Activated T-cell treated with anti-CD3 and anti-CD28 coated beads for 48 hours (primary cell): ENCODE measurements around the gene KMT2C.
"Not testable (repeated sequence)": the region's sequence is repeated elsewhere in the genome, so short reads cannot be mapped to it uniquely, and the experiment has no call there.

Source experiments
- DNase-seq: peaks from one replicate; pipeline ENCODE4 v3.0.0-alpha.2; 2020; ENCODE audit warnings: low read depth

KMT2C gene

DNA sequence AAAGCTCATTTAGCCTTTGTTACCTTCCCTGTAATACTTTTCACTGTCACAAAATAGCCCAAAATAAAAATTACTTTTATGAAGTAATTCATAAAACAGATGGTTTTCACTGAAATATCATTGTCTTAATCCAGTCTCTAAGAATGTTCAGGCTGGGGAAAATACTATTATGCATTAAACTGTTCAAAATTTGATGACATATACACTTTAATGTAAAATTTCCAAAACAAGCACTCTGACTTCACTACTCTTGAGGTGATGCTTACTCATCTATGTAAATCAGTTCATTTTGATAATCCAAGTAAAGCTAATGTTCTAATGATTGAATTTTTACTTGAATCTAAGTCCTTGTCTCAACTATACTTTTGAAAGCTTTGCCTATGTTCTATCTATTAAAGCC, 127.9 kb downstream of the KMT2C start:
- no peak for DNase-seq

DNA sequence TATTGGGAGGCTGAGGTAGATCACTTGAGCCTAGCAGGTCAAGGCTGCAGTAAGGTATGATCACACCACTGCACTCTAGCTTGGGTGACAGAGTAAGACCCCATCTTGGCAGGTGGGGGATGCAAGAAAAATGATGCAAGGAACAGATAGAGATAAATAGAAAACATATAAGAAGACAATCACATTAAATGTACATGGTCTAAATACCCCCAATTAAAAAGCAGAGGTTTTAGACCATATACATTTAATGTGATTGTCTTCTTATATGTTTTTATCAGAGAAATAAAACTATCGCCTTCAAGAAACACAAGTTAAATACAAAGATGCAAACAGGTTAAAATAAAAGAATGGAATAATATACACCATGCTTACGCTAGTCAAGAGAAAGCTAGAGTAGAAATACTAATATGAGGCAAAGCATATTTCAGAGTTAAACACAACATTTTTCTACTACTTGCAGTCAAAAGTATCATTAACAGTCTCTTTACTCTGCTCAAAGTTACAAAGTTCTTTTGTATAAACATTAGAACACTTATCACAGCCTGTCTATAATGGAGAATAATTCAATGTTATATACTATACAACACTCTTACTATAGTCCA, 136.2 kb downstream of the KMT2C start:
- DNase-seq: not testable (repeated sequence)

DNA sequence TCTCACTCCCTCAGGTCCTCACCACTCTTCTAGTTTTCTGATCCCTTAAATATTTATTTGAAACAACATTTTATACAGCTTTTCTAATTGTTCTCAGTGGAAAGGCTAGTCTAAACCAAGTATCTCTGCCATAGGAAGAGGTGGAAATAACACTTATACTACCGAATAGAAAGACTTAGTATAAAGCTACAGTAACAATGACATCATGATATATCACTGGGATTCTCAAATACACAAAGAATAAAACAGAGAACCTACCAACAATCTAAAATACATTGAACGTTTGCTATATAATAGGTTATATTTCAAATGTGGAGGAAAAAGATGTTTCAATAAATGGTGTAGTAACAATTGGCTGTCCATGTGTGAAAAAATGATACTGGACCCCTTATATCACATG, 142.9 kb downstream of the KMT2C start:
- DNase-seq: no peak

DNA sequence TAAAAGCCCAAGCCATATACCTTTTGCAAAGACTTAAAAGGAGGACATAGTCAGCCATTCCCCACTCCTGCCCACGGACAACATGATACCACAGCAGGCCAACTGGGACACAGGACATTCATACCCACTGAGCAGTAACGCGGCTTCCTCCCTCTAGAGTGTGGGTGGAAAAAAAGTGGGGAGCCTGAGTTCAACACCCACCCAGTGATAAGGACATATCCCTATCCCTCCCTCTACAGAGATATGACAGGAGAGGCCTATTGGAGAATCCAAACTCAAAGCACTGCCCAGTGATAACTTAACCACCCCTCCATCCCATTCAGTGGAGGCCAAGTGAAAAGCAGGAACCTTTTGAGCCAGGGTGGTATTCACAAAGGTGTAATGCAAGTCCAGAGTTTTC, 148.8 kb downstream of the KMT2C start:
- DNase-seq: not testable (repeated sequence)

DNA sequence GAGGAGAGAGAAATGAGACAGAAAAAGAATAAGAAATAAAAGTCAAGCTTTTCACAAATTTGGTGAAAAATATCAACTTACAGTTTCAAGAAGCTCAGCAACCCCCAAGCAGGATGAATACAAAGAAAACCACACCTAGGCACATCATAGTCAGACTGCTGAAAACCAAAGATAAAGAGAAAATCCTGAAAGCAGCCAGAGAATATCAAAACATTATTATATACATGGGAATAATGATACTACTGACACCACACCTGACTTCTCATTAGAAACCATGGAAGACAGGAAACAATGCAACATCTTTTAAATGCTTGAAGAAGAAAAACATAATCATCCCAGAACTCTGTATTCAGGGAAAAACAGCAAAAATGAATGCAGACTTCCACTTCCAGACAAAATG, 149.6 kb downstream of the KMT2C start:
- not testable (repeated sequence) for DNase-seq

DNA sequence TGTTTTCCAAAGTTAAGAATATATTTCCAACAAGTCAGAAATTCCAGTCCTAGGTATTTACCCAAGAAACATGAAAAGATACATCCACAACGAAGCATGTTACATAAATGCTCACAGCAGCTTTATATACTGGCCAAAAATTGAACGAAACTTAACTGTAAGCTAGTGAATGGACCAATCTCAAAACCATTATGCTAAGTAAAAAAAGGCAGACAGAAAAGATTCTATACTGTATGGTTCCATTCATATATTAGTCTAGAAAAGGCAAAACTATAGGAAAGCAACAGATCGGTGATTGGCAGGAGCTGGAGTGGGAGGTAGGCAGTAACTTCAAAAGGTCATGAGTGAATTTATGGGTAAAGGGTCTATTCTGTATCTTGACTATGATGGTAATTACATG, 150.8 kb downstream of the KMT2C start:
- not testable (repeated sequence) for DNase-seq

DNA sequence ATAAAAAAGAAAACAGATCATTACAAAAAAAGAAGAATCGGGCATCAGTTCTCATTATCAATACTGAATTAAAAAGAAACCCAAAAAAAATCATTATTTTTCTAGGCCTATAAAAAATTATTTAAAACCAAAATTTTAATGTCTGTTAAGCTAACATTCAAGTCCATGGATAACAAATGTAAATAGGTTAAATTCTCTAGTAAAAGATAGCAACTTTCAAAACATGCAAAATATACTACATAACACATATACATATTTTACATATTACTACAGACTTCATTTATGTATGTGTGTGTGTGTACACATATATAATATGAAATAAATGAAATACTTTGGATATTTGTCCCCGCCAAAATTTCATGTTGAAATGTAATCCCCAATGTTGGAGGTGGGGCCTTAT, 158.1 kb downstream of the KMT2C start:
- DNase-seq: not testable (repeated sequence)

DNA sequence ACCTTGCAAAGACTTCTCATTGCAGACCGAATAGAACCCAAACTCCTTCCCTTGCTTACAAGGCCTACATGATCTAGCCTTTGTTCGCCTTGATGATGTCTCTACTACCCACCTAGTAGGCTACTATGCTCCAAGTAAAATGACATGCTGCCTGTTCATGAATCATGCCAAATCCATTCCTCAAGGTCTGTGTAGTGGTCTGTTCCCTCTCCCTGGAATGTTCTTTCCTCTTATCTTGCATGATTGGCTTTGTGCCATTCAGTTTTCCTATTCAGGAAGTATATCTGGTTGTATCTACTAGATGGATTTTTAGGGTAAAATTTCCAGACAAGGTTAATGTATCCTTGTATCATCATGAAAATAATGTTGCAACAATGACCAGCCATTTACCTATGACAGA, 165.4 kb downstream of the KMT2C start:
- not testable (repeated sequence) for DNase-seq

DNA sequence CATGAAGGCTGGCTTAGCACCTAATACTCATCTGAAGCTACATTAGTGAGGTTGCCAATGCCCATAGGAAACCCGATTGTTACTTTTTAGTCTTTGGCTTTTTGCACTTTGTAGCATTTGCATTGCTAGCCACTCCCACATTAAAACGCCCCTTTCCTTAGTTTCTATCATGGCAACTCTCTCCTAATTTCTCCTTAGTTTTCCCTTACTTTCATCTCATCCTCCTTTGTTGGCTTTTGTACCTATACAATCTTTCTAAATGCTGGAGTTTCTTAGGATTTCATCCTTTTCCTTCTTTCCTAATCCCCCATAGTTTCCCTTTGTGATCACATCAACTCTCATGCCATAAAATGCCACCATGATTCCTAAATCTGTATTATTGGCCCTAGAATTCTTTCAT, 168.9 kb downstream of the KMT2C start:
- DNase-seq: not testable (repeated sequence)

DNA sequence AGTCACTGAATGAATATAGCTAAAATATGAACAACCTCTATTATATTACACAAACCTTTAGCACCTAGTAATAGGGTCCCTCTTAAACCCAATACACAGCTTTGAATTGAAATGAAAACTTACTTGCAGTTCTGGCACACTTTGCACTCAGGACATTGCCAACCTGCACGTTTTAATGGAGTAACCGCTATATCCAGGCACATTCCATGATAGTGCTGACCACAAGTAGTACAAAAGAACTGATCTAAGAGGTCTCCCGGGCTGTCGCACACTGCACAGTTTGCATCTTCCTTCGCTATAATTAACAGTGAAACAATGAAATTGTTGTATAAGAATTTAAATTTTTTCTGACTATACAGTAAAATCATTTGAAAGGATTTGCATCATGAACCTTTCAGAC, 170.9 kb downstream of the KMT2C start:
- not testable (repeated sequence) for DNase-seq

DNA sequence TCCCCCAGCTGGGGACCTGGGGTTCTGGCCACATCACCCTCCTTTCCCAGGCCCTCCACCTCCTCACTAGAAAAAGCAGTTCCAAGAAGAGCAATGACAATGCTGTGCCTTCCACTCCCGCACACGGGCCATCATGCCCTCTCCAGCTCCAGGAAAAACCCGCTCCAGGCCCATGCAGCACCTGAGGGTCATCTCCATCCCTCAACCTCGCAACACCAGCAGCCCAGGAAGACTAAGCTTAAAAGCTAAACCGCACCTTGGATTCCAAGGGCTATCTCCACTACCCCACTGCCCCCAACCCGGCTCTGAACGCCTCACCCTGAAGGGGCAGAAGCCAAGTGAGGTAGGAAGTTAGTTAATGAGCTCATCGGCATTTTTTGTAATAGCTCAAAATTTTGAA, 173.7 kb downstream of the KMT2C start:
- not testable (repeated sequence) for DNase-seq

DNA sequence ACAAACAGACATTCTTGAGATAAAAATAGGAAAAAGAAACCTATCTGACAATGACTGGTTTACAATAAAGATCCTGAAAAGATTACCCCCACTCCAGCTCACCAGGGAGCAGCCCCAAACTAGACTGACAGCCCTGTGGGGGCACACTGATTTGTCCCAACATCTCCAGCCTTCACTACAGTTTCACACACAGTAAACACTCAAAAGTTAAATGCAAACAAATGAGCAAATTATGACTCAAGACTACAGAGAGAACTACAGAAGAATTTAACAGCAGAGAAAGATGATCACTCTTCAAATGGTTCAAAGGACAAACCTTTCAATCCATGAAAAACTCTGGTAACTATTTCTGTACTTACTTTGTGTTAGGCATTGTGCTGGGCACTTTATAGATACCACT, 176.2 kb downstream of the KMT2C start:
- DNase-seq: not testable (repeated sequence)

DNA sequence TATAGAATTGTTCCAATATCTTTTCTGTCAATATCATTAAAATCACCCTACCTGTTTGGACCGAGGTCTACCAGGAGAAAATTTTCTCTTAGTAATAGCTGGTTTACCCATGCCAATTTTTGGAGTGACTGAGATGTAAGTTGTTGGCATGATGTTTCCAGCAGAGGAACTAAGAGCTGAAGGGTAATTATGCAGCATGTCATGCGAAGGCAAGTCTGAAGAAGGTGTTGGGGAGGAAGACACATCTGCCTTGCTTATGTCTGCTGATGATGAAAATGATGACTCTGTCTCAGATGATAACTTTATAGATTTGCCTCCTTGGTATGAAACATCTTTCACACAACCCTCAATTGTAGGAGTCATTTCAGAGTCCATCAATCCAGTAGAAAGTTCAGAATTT, 188.0 kb downstream of the KMT2C start:
- not testable (repeated sequence) for DNase-seq

DNA sequence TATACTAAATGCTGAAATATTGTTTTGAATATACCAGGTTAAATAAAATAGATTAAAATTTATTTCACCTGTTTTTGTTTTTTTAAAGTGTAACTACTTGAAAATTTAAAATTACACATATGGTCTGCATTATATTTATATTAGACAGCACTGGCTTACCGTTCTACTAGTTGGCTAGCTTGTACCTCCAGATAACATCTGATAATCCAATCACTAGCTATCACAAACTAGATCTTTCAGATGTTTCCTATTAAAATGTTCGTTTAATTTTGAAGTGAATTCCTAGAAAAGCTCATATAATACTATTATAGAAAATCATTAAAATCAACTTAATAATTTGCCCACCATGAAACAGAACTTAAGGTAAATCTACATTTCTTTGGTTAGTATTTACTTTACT, 190.4 kb downstream of the KMT2C start:
- DNase-seq: not testable (repeated sequence)

DNA sequence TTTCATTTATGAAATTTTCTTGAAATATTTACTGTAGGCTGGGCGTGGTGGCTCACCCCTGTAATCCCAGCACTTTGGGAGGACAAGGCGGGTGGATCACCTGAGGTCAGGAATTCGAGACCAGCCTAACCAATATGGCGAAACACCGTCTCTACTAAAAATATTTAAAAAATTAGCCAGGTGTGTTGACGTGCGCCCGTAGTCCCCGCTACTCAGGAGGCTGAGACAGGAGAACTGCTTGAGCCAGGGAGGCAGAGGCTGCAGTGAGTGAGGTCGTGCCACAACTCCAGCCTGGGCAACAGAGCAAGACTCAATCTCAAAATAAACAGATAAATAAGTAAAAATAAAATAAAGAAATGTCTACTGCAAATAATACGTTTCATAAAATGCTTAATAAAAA, 192.3 kb downstream of the KMT2C start:
- DNase-seq: not testable (repeated sequence)

DNA sequence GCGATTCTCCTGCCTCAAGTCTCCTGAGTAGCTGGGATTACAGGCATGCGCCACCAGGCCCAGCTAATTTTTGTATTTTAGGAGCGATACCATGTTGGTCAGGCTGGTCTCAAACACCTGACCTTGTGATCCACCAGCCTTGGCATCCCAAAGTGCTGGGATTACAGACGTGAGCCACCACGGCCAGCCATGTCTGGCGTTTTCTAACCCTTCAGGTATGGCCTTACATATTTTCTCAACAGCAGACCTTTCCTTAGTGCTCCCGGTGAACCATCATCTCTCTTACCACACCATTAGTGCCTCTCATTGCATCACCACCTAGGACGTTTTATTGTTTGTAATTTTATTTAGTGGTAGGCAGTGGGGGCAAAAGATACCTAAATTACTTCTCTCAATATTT, 194.5 kb downstream of the KMT2C start:
- not testable (repeated sequence) for DNase-seq

DNA sequence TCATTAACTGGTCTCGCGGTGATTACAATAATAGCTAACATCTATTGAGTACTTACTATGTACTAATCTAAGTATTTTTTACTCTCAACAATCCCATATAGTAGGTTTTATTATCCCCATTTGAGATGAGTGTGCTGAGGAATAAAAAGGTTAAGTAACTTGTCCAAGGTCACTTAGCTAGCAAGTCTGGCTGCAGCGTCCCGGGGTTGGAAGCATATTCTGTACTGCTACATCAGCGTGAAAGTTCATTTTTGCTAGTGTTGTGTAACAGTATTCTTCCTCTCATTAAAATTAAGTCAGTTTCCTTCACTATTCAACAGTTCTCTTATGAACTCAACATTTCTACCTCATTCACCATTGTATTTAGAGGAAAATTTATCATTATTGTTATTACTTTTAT, 199.5 kb downstream of the KMT2C start:
- not testable (repeated sequence) for DNase-seq

DNA sequence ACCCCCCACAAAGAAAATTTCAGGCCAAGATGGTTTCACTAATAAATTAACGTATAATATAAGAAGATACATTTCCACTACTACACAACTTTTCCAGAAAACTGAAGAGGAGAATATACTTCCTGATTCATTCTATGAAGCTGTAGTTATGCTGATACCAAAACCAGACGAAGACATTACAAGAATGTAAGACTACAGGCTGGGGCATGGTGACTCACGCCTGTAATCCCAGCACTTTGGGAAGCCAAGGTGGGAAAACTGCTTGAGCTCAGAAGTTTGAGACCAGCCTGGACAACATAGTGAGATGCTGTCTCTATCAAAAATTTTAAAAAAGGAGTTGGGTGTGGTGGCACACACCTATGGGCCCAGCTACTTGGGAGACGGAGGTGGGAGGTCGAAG, 201.4 kb downstream of the KMT2C start:
- DNase-seq: not testable (repeated sequence)

DNA sequence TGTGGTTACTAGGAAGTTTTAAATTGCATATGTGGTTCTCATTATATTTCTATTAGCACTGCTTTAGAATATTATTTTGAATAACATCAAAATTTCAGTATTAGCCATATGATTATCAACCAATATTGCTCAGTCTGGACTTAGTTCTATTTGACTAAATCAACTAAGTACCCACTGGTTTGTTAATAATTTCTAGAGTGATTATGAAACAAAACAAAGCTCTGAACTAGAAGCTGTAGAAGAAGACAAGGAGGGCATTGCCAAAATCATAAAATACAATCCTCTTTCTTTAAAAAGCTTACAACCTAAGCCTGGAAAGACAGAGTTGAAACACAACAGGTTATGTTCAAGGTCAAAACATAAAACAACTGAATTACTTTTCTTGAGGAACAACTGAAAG, 204.7 kb downstream of the KMT2C start:
- DNase-seq: no peak

DNA sequence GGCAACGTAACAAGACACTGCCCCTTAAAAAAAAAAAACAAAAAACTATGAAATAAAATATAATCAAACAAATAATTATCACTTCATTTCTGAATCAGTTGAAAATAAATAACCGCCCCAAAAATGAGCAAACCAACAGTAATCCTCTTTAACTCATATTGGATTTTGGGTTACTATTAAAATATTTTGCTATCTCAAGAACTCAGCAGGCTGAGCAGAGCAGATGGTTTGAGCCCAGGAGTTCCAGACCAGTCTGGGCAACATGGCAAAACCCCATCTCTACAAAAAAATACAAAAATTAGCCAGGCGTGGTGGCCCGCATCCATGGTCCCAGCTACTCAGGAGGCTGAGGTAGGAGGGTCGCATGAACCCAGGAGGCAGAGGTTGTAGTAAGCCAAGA, 216.2 kb downstream of the KMT2C start:
- not testable (repeated sequence) for DNase-seq

DNA sequence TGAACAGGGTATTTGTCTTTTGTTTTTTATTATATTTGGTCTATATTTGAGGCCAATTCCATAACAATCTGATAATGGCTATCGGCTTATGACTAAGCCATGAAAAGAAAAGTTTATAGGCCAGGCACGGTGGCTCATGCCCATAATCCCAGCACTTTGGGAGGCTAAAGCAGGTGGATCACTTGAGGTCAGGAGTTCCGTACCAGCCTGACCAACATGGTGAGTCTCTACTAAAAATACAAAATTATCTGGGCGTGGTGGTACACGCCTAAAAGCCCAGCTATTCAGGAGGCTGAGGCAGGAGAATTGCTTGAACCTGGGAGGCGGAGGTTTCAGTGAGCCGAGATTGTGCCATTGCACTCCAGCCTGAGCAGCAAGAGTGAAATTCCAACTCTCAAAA, 227.0 kb downstream of the KMT2C start:
- DNase-seq: not testable (repeated sequence)

DNA sequence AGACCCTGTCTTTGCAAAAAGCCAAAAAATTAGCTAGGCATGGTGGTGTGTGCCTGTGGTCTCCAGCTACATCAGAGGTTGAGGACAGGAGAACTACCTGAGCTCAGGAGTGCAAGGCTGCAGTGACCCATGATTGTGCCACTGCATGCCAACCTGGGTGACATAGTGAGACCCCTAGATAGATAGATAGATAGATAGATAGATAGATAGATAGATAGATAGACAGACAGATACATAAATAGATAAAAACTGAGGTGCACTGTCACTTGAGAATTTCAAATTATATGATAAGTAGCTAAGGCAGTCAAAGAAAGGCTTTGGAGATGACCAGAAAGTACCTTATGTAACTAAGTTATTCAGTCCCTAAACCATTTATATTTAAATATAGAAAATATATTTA, 231.4 kb downstream of the KMT2C start:
- not testable (repeated sequence) for DNase-seq

DNA sequence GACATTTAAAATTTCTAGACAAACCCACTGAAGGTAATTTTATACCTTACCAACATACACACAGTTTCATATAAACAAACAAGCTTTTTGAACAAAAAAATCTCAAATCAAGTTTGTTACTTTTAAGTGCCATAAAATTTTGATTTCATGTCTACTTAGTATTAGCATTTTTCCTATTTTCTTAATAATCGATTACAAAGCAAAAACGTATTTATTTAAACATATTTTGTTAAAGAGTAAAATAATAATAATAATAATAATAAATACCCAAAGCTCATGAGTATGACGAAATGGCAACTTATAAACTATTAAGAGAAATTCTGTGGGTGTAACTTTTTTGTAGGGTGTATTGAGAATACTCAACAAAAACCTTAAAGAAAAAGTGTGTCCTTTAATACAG, 232.7 kb downstream of the KMT2C start:
- DNase-seq: no peak

DNA sequence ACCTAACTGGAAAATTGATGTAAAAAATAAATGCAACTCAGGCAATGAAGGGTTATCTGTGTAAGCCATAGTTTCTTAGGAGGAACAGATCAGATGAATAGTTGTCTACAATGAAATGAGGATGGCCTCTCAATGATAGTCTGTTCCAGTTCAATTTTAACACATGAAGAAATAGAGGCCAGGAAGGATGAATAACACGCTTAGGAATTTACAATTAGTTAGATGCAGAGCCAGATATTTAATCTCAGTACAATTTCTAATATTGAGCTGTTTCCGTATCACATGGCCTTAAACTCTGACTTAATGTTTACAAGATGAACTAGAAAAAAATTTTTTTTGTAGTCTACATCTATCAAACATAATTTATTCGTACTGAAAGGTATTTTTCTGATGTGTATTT, 233.7 kb downstream of the KMT2C start:
- DNase-seq: no peak

DNA sequence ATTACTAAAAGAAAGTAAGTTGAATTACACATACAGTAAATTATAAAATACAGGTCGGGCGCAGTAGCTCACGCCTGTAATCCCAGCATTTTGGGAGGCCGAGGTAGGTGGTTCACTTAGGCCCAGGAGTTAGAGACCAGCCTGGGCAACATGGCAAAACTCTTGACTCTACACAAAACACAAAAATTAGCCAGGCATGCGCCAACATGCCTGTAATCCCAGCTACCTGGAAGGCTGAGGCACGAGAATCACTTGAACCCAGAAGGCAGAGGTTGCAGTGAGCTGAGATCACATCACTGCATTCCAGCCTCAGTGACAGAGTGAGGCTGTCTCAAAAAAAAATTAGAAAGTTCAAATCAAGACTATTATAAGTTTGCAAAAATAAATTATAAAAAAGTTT, 235.4 kb downstream of the KMT2C start:
- no peak for DNase-seq
